GM19395 (cell line): Measurements from ENCODE around the gene RNASEH1.

Experiments used
- ATAC-seq: cut with Tn5 transposase; IDR thresholded peaks from one replicate; pipeline ENCODE4 v1.9.1; 2021; ENCODE audit warnings: mild to moderate bottlenecking, moderate library complexity; ENCODE audit not compliant: unreplicated experiment

The RNASEH1 gene, protein sequence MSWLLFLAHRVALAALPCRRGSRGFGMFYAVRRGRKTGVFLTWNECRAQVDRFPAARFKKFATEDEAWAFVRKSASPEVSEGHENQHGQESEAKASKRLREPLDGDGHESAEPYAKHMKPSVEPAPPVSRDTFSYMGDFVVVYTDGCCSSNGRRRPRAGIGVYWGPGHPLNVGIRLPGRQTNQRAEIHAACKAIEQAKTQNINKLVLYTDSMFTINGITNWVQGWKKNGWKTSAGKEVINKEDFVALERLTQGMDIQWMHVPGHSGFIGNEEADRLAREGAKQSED

GRCh38 chr2:3558205-3559014, at the start of gene RNASEH1:
RNASEH1 (minus strand) TSS chr2:3558333; CDS start chr2:3558260, 73 bp downstream.
- peak; percentile 95 for ATAC-seq

- no peak for ATAC-seq
Observed at GRCh38 chr2:3606370-3607201, 48.5 kb upstream of the RNASEH1 start.

GRCh38 chr2:3606028-3606369, 47.9 kb upstream of the RNASEH1 start:
- no peak for ATAC-seq

DNA sequence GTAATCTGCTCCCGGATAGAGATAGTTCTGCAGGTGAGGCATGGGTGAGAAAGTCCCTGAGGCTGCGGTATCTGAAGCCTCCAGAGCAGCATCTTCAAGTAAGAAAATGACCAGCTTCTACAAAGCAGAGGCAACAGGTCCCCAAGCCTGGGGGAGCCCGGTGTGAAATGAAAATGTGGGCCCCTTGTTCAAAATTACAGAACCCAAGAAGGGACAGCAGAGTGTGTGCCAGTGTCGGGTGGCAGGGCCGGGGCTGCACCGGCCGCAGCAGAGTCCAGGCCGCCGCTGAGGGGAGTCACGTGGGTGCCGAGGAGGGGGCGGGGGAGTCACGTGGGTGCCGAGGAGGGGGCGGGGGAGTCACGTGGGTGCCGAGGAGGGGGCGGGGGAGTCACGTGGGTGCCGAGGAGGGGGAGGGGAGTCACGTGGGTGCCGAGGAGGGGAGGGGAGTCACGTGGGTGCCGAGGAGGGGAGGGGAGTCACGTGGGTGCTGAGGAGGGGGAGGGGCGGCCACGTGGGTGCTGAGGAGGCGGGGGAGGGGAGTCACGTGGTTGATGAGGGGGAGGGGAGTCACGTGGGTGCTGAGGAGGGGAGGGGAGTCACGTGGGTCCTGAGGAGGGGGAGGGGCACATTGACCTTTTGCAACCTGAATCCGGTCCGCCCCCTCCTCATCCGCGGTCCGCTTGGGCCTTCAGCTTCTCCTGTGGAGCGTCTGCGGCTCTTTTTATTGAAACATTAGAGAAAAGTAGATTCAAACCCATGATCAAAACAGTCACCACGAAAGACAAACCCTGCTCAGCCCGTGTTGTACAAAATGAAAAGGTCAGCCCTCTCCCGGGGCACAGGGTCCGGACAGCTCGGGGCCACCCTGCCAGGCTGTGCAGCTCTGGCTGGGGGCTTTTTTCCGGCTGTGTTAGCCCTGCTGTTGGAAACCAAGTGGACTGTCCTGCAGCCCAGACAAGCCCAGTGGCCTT, 47.1 kb upstream of the RNASEH1 start:
- ATAC-seq: no peak

- no peak for ATAC-seq
Observed at GRCh38 chr2:3604207-3604877, 46.2 kb upstream of the RNASEH1 start.

DNA sequence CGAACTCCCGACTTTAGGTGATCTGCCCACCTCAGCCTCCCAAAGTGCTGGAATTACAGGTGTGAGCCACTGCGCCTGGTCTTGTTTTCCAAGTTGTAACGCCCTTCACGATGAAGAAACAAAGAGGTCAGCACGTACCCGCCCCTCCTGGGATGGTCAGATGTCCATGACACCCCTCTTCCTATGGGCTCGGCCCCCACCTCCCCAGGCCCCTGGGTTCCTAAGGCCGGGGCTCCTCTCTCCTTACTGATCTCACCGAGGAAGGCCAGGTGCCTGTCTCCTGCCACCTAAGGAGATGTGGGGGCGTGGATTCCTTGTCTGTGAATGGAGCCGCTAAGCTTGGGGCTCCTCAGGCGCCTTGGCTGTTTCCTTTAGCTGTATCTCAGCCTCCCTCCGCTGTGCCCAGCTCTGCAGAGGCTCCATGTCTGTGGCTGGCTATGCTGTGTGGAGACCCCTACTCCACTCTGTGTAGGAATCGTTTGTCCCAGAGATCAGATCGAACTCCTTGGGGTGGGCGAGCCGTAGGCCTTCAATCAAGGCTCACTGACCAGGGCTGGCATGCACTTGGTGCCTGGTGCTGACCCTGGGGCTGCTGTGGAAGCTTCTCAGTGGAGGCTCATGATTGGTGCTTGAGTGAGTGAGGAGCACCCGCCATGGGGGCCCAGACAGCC, 45.5 kb upstream of the RNASEH1 start:
- ATAC-seq: no peak

DNA sequence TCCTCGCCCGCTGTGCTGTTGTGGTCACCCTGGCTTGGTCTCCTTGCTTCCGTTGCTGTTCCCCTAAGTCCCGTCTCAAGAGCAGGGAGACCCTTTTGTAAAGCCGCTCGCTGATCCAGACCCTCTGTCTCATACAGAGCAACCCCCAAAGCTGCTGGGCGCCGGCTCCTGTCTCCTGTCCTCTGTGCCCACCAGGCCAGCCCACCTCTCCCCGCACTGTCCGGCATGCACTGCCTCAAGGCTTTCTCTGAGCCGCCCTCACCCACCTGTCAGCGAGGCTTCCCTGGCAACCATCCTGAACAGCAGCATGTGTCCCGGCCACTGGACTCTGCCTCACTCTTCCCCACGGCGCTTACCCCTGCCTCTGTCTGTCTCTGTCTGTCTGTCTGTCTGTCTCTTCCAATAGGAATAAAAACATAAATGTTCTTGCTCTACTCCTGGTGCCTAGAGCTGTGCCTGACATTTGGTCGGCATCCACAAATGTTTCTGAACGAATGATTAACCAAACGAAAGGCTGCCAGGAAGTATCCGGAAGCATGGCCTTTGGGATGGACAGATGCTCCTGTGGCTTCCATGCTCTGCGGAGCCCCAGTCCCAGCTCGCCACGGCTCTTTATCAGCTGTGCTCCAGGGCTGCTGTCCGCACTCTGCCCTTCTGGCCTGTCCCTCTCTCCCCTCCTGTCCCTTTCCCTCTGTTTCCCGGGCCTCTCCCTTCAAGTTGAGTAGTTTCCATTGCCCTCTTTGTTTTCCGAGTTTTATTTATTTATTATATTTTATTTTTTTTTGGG, 44.6 kb upstream of the RNASEH1 start:
- ATAC-seq: no peak

- no peak for ATAC-seq
Observed at GRCh38 chr2:3601561-3602271, 43.6 kb upstream of the RNASEH1 start.

GRCh38 chr2:3600256-3600855, 42.2 kb upstream of the RNASEH1 start:
- ATAC-seq: no peak

- no peak for ATAC-seq
Observed at GRCh38 chr2:3598912-3599854, 41.0 kb upstream of the RNASEH1 start.

GRCh38 chr2:3598197-3598910, 40.2 kb upstream of the RNASEH1 start:
- ATAC-seq: no peak

GRCh38 chr2:3597567-3597966, 39.4 kb upstream of the RNASEH1 start:
- peak; percentile 64 for ATAC-seq

DNA sequence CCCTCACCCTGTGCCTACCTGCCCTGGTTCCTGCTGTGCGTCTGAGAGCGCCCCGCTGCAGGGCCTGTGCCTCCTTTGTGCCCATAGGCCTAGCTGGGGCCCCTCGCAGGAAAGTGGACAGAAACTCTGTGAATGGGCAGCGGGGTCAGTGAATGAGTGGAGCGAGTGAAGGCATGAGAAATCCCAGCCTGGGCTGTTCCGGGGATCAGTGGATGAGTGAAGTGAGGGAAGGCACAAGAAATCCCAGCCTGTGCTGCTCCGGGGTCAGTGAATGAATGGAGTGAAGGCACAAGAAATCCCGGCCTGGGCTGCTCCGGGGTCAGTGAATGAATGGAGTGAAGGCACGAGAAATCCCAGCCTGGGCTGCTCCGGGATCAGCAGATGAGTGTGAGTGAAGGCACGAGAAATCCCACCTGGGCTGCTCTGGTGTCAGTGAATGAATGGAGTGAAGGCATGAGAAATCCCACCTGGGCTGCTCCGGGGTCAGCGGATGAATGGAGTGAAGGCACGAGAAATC, 38.8 kb upstream of the RNASEH1 start:
- ATAC-seq: no peak

DNA sequence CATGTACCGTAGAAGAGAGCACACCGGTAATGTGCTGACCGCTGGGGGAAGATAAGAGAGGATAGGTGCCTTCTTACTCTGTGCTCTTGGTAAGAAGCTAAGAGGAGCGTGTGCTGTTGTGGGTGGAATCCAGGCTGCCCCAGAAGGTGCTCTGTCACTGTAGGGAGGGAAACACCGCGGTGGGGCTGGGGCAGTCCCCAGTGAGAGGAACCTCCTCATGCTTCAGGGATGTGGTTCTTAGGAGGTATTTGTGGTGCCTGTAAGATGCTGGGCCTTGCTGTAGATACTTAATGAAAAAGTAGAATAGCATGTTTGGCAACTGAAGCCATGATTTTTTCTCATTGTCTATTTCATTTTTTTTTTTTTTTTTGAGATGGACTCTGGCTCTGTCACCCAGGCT, 37.9 kb upstream of the RNASEH1 start:
- ATAC-seq: peak; percentile 77

GRCh38 chr2:3595404-3595803, 37.3 kb upstream of the RNASEH1 start:
- no peak for ATAC-seq
